CD4-positive, alpha-beta T cell treated with Interleukin-2 at 100 ng/mL for 4 hours (primary cell): ENCODE measurements around the gene ZSWIM9.

Experiments
- DNase-seq: peaks from one replicate; pipeline ENCODE4 v3.0.0-alpha.2; 2020; ENCODE audit warnings: low spot score

ZSWIM9 gene

GRCh38 chr19:48175578-48175977 lies 5.1 kb downstream of the ZSWIM9 start:
- DNase-seq: no peak

- no peak for DNase-seq
Measured at GRCh38 chr19:48176226-48176625, 5.7 kb downstream of the ZSWIM9 start.

- no peak for DNase-seq
Measured at GRCh38 chr19:48181505-48181904, 11.0 kb downstream of the ZSWIM9 start.

GRCh38 chr19:48182434-48182833 lies 12.0 kb downstream of the ZSWIM9 start:
- no peak for DNase-seq

DNA sequence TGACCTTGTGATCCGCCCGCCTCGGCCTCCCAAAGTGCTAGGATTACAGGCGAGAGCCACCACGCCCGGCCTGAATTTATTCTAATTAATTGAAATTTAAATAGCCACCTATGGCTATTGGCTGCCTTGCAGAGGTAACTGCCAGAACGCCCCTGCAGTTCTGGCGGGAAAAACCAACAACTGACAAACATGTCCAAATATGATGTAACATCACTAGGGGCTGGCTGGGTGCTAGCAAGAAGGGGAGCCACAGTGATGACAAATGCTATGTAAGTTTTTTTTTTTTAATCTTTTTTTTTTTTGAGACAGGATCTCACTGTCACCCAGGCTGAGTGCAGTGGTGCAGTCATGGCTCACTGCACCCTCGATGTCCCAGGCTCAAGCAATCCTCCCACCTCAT lies 12.9 kb downstream of the ZSWIM9 start:
- no peak for DNase-seq

DNA sequence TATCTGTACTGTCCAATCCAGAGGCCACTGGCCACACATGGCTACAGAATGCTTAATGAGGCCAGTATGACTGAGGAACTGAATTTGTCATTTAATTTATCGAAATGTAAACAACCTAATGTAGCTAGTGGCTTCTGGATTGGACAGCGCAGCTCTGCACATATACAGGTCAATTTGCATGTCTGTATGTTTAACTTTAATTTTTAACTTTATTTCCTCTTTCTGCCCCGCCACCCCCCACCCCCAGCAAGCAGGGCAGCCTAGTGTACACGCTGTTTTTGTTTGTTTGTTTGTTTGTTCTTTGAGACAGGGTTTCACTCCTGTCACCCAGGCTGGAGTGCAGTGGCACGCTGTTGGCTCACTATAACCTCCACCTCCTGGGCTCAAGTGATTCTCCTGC lies 15.5 kb downstream of the ZSWIM9 start:
- DNase-seq: no peak

GRCh38 chr19:48186541-48186991 lies 16.1 kb downstream of the ZSWIM9 start:
- no peak for DNase-seq

DNA sequence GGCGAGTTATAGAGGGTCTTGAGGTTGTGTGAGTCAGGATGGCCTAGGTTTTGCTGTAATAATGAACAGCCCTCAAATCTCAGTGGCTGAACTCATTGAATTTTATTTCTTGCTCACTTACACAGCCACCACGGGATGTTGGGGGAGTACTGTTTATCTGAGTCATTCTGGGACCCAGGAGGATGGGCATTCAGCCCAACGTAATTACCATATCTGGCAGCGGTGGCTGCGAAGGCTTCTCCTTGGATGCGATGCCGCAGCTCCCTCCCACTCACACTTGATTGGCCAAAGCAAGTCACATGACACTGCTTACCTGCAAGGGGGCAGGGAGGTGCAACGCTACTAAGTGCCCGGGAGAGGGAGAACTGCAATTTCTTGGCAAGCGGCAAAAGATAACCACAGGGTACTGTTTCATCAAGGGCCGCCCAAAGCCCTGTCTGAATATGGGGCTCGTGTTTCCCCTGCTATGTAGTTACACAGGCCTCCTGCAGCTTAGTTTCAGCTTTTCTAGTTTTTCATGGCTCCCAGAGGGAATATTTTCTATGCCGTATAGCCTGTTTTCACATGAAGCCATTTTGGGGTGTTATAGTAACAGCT lies 19.9 kb downstream of the ZSWIM9 start:
- peak; percentile 6 for DNase-seq

DNA sequence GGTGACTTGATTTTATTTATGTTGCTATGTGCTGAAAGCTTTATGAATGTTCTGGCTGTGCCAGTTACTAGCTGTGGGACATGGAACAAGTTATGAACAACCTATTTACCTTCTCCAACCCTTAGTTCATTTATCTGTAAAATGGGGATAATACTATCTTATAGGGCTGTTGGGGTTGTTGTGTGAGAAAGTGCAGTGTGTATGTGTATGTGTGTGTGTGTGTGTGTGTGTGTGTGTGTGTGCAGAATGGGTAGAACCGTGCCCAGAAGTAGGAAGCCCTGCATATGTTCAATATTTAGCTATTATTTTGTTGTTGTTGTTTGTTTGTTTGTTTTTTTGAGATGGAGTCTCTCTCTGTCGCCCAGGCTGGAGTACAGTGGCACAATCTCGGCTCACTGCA lies 20.4 kb downstream of the ZSWIM9 start:
- no peak for DNase-seq

GRCh38 chr19:48192750-48193149 lies 22.3 kb downstream of the ZSWIM9 start:
- DNase-seq: no peak

DNA sequence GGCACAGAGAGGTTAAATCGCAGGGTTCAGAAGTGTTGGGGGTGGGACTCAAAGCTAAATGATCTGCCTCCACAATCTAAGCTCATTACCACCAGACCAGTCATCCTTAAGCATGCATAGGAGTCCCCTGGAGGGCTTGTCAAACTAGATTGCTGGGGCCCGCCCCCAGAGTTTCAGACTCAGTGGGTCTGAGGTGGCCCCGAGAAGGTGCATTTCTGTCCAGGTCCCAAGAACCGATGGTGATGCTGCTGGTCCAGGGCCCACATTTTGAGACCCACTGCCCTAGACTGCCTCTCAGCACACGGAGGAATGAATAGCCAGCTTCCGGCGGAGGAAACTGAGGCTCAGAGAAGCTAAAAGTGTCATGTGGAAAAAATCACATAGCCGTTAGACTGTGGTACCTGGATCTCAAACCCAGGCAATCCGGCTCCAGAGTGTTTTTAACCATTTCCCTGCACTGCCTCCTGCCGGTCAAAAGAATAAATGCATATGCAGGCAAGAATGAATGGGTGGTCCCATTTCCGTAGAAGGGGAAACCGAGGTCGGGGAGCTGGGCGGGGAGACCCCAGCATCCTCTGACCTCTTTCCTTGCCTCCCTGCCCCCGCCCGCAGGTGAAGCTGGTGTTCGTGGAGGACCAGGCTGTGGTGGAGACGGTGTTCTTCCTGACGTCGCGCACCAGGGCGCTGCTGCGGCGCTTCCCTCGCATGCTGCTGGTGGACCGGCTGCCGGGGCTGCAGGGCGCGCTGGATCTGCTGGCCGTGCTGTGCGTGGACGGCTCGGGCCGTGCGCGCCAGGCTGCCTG lies 23.8 kb downstream of the ZSWIM9 start:
- peak; percentile 30 for DNase-seq

GRCh38 chr19:48194844-48195830 lies 24.7 kb downstream of the ZSWIM9 start:
- DNase-seq: no peak

DNA sequence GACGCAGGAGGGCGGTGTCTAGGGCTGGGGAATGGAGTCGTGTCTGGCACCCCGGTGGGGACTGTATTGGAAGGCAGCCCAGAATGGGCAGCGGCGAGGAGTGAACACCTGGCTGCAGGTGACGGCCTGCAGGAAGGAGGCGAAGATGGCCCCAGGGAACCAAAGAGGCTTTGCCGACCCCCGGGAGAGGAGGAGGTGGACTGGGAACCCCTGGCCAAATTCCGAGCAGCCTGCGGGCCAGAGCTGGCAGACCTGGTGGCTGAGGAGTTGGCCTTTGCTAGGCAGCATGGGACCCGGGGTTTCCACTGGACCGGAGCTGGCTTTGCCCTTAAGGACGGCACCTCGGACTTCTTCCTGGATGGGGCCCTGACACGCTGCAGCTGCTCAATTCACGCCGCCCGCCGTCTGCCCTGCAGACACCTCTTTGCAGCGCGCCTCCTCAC lies 25.9 kb downstream of the ZSWIM9 start:
- no peak for DNase-seq

GRCh38 chr19:48196933-48197665 lies 26.6 kb downstream of the ZSWIM9 start:
- DNase-seq: no peak

DNA sequence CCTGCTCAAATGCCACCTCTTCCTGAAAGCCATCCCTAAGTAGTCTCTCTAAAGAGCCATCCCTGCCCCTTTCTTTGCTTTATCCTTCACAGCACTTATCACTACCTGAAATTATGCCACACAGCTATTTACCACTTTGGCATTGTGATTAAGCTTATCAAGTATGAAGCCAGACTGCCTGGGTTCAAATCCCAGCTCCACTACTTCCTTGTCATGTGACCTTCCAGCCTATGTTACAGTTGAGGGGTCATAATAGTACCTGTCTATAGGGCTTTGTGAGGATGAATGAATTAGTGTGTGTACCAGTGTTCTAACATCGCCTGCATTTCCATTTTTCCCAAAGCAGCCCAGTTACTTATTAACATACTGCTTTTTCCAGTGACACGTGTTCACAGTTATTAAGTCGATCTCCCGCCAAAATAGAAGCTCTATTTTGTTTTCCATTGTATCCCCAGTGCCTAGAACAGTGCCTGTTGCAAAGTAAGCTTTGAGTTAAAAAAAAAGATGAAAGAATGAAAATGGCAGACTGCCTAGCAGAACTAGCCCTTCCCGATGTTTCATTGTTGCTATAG lies 32.8 kb downstream of the ZSWIM9 start:
- DNase-seq: no peak

DNA sequence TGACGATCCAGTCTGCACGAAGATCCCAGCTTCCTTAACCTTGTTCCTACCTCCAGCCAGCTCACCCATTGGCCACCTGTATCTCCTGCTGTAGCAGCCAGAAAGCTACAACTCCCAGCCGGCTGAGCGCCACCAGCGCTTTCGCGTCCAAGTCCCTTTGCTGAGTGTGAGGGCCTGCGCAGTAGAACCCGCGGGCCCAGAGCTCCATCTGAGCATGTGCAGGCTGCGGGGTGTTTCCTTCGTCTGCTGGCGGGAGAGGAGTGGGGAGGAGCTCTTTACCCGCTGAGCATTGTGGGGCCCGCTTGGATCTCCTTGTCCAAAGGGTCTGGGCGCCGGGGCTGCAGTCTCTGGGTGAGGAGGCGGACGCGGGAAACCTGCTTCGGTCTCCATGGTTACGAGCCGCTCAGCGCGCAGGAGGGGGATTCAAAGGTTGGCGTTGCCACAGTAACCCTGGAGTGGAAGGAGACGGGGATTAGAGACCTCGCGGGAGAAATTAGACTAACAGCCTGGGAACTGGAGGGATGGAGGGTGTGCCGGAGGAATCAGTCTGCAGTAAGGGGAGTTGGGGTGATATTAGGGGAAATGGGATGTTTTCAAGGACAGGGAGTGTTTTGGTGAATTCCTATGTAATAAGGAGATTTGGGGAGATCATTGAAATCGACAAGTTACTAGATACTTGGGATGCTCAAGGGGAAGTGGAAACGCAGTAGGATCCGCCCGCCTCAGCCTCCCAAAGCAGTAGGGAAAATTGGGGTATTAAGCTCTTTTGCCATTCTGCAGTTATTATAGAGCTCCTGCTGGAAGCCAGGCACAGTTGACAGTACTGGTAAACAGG lies 33.5 kb downstream of the ZSWIM9 start:
- peak; percentile 92 for DNase-seq

DNA sequence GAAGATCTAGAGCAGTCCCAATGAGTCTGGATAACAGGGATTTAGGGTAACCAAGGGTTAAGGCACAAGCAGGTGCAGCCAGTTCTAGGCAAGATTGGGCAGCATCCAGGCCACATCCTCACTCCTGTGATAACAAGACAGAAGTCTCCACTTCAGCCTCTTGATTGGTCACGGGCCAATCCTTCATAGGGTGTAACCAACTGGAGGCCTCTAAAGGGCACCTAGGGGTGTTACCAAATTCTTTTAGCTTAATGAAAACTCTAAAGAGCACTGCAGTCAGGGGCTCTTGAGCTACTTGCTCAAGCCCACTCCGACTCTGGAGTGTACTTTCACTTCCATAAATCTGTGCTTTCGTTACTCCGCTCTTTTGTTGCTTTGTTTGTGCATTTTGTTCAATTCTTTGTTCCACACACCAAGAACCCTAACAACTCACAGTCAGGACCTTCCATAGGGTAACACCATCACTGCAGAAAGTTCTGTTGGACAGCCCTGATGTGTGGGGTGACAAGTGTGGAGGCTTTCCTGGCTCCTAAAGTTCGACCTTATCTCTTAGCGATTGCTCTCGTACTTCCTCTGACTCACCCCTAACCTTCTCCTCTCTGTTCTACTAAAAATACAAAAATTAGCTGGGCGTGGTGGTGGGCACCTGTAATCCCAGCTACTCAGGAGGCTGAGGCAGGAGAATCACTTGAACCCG lies 36.1 kb downstream of the ZSWIM9 start:
- DNase-seq: no peak

- DNase-seq: no peak
Measured at GRCh38 chr19:48210005-48210404, 39.5 kb downstream of the ZSWIM9 start.

DNA sequence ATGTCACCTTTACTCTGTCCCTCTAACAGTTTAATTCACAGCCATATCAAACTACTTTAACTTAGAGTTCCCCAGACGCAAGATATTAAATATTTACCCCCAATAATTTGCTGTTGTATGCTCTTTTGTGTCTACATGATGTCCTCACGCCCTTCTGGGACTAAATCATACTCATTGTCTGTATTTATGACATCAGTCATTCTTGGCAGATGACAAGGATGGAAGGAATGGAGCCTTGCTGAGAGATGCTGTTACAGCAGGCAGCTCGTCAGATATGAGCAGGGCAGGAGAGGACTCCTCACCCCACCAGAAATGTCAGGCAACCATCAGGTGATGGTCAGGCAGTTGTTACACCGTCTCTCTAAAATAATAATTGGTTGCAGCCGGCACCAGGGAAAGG lies 43.5 kb downstream of the ZSWIM9 start:
- no peak for DNase-seq

DNA sequence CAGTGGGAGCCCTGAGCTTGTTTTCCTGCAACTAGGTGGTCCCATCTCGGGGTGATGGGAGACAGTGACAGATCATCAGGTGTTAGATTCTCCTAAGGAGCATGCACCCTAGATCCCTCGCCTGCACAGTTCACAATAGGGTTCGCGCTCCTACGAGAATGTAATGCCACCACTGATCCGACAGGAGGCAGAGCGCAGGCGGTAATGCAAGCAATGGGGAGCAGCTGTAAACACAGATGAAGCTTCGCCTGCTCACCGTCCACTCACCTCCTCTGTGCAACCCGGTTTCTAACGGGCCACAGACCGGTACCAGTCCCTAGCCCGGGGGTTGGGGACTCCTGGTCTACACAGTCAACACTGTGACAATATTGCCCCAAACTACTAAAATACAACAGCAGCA lies 46.5 kb downstream of the ZSWIM9 start:
- no peak for DNase-seq
